Measurements from ENCODE around the gene ANO10.

DNA sequence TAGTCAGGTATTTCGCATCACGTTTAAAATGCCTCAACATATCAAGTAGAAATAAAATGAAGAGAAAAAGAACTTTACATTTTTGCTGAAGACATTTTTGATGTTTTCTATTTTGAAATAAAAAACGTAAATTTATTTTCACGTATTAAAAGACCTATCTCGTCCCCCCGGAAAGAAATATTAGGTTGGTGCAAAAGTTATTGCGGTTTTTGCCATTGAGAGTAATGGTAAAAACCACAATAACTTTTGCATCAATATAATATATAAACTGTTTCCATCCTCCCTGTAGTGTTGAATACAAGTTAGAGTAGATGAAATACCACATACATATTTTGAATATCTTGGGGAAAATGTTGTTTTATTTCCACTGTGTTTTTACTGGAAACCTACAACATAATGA lies 11.2 kb upstream of the ANO10 start:
- no peak for TF ChIP-seq POLR2A (IDR thresholded peaks at IDR 0.05; ENCODE audit: low read depth, low read length)
- no peak for TF ChIP-seq TAF1 (IDR thresholded peaks at IDR 0.05; ENCODE audit: borderline replicate concordance, low read depth, low read length)
- TF ChIP-seq POLR2AphosphoS5 (IDR thresholded peaks at IDR 0.05; ENCODE audit: low read depth, low read length) = no peak
